SKM-1 (cell line): ENCODE measurements around the gene PALS2.

ENCODE experiments used
- DNase-seq: peaks from one replicate; lab custom pipeline; 2025; ENCODE audit not compliant: unreplicated experiment; lab: John Stamatoyannopoulos, UW

Gene PALS2

GRCh38 chr7:24582166-24582565 is 8.9 kb downstream of the PALS2 start:
- no peak for DNase-seq

DNA sequence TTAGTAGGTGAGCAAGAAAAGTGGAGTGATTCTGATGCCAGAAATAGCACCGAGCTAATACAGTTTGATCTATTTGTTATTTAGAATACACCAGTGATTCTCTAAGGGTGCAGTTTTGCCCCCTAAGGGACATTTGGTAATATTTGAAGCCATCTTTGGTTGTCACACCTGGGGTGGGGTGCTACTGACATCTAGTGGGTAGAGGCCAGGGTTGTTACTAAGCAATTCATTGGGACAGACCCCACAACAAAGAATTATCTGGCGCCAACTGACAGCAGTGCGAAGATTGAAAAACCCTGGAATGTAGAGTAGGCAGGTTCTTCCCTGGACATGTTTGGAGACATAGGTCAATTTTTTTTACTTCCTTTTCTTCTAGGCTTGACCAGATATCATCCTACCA is 14.6 kb downstream of the PALS2 start:
- no peak for DNase-seq

- no peak for DNase-seq
These were observed 17.9 kb downstream of the PALS2 start for GRCh38 chr7:24591152-24591551.

DNA sequence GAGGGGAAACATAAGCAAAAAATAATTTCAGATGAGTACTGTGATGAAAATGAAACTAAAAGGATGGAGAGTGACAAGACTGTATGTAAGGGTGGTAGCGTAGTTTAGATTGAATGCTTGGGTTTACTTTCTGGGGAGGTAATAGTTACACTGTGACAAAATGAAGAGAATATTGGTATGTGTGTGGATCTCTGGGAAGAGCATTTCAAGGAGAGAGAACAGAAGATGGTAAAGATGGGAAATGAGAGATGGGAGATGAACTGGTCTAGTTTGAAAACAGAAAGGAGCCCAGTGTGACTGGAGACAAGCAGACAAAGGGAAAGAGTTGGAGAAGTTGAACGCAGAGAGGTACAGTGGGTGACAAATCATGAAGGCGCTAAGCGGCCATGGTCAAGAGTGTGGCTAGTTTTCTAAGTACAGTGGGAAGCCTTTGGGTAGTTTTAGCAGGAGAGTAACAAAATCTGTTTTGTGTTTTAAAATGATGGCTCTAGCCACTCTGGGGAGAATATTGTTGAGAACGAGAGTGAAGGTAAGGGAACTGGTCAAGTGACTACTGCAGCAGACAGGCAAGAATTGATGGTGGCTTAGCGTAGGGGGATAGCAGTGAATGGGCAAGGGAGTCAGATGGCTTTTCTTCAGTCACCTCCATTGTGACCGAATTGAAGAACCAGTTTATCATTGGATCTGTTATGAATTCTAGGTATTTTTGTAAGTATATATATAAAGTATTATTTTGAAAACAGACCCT is 22.6 kb downstream of the PALS2 start:
- no peak for DNase-seq

DNA sequence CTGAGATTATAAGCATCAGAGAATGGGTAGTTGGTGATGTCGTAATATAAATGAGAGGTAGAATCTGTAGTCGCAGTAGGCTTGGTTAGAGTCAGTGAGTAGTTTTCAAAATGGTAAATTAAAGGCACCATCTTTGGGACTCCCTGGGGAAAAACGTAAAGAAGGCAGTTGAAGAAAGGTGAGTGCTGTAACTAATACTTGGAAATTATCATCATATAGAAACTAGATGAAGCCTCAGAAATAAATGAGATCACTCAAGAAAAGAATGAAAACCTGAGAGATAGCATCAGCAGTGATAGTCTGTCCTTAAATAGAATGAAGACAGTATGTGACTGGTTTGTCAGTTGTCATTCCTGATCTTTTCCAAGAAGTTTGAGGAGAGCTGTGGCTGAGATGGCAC is 23.8 kb downstream of the PALS2 start:
- DNase-seq: no peak

DNA sequence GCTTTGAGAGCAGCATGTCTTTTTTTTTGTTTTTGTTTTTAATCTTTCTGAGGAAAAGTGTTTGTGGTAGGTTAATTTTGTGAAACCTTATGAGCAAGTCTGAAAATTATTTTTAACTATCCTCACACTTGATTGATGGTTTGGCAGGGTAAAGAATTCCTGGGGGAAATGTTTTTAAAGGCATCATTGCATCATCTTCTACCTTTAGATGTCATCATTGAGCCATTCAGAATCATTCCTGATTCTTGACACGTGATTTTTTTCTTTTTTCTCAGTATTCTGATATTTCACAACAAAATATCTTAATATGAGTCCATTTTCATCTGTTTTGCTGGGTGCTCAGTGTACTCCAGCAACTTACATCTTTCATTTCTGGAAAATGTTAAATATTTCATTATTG is 28.3 kb downstream of the PALS2 start:
- no peak for DNase-seq

- no peak for DNase-seq
These were observed 29.7 kb downstream of the PALS2 start for GRCh38 chr7:24602860-24603456.

DNA sequence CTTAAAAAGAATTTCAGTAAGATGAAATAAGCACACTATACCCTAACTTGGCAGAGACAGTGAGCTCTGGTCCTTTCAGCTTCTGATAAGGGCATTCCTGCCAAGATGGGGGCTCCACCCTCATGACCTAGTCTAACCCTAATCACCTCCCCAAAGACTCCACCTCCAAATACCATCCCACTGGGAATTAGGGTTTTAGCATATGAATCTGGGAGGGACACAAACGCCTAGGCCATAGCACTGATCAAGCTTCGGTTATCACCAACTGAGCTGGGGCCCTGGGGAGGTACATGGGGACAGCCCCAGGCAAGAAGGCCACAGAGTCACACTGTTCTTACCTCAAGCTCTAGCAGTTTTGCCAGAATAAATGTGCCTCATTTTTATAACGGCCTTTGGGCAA is 31.4 kb downstream of the PALS2 start:
- no peak for DNase-seq

GRCh38 chr7:24608504-24608903 is 35.3 kb downstream of the PALS2 start:
- no peak for DNase-seq

- no peak for DNase-seq
These were observed 35.8 kb downstream of the PALS2 start for GRCh38 chr7:24609059-24609458.

DNA sequence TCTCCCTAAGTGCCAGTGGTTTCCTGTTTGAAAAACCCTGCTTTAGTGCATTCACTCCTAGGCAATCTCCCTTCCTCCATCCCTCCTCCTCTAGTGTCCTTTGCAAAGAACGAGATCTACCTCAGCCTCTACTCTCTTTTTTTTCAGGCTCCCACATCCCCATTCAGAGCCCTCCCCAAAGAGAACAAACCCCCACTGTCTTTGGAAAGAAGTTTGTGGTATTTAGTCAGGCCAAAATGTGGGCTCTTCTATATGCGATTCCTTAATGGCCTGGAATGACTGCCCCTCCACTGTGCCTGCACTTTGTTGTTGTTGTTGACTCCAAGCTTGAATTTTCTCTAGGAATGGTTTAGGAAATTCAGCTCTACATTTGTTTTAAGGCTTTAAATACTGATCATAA is 36.3 kb downstream of the PALS2 start:
- DNase-seq: no peak

- no peak for DNase-seq
These were observed 37.9 kb downstream of the PALS2 start for GRCh38 chr7:24611130-24611529.

DNA sequence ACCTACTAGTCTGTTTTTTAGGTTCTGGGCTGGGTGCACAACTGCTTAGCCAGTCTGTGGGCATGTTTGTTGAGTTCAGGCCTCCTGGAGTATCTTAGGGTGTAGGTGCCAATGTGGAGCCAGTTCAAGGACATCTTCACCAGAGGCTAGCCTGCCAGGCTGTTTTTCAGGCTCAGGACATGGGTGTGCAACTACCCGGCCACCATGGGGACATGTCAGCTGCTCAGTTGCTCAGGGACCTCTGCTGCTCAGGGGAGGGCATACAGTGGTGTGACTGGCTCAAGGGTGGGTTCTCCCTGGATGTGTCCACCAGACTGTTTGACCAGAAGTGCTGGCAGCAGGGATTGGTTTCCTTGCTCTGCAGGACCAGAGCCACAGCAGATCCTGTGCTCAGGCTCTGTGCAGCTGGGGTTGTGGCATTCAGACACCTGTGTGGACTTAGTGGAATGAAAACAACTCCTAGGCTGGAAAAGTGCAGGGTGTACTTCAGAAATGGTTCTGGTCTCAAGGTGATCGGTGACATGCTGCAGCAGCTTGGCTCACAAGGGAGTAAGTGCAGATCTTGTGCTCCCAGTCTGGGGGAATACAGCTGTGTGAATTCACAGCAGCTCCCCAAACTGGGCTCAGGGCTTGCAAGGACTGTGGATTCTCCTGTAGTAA is 44.8 kb downstream of the PALS2 start:
- DNase-seq: no peak

GRCh38 chr7:24619978-24620377 is 46.7 kb downstream of the PALS2 start:
- DNase-seq: no peak

GRCh38 chr7:24622646-24623182 is 49.5 kb downstream of the PALS2 start:
- DNase-seq: no peak
